ENCODE data around the gene SLC22A17. TPM values are rescaled to one million over a fixed set of nuclear protein-coding genes. Genes with fewer than 3 reads are reported as not detected.

SLC22A17 gene
- total and polyA plus RNA-seq, 2 of the 8 experiments (the other 6 are each of a cell fraction or from before 2014, with no cell fraction given), result 43.0 to 49.0 TPM

DNA sequence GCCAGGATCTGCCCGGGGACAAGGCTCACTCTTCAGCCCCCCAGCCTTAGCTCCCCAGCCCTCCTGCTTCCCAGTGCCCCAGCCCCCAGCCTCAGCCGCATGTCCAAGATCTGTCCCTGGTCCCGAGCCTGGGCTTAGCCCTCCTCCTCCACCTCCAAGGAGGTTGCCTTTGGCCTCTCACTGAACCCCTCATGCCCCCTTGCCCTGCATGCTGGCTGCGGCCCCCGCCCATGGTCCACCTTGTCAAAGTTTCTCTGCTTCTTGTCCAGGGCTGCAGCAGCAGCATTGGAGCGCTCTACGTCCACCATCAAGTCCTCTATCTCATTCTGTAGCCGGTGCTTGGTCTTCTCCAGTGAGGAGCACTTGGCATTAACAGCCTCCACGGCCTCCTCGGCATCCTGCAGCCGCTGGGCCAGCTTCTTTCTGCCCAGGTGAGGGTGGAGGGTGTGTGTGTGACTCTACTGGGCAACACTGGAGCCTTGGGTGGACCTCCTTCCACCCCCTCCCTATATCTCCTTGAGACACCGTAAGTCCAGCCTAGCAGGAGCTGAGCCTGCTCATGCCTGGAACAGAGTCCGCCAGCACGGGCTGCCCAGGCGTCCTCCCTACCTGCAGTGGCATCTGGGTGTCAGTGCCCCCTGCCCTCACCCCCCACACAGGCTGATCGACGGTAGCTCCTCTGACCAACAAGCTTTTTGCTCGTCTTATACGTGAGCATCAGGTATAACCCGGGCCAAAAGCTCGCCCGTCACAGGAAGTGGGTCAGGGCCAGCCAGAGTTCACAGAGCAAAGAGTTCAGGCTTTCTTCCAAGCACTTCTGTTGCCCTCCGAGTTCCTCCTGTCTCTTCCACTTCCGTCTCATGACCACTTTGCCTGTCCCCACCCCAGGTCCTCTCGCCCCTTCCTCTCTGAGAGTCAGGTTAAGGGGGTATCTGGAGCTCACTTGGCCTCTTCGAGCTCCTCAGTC is 35.5 kb upstream of the SLC22A17 start:
- Histone ChIP-seq H4K8ac (ENCODE audit: extremely low read depth, insufficient read depth, low read length) (no peak overlapping the region), H4K20me1 (replicated peaks in 1 of 2; ENCODE audit: control insufficient read depth in 1 of 2, insufficient read depth in 2 of 2, low read length in 2 of 2) (no peaks in the 10 kb centered on the region), H2BK120ac (replicated peaks; ENCODE audit: low read depth, low read length) (no peak overlapping the region), H4K91ac (replicated peaks; ENCODE audit: insufficient read length, low read length) (no peak overlapping the region), H3K79me2 (ENCODE audit: control insufficient read depth in 1 of 2, insufficient read depth in 2 of 2, low read length in 2 of 2) (no peaks in the 10 kb centered on the region), H3K4me2 (ENCODE audit: insufficient read depth in 1 of 2, low read depth in 2 of 2, low read length in 2 of 2) (no peak overlapping the region), H3K4me1 (replicated peaks in 1 of 4; ENCODE audit: control insufficient read depth in 3 of 4, insufficient read depth in 4 of 4, low read length in 3 of 4) (peaks cover 0 to 10% (median 0%) of the 10 kb centered on the region in 4 experiments; a peak in 1 of 7 replicates), H3K23me2 (ENCODE audit: low read depth, low read length) (no peaks in the 10 kb centered on the region; the same call in 1 of the 2 replicates), H3K4me3 (ENCODE audit: extremely low read depth in 1 of 4, insufficient read depth in 2 of 4, low read depth in 3 of 4, low read length in 4 of 4) (no peak overlapping the region), H2BK20ac (ENCODE audit: low read length) (no peak overlapping the region), H2AFZ (ENCODE audit: low read length) (no peak overlapping the region), H2BK5ac (ENCODE audit: low read depth, low read length) (no peak overlapping the region), H3K27me3 (replicated peaks in 1 of 4; ENCODE audit: control insufficient read depth in 3 of 4, extremely low read depth in 1 of 4, insufficient read depth in 3 of 4, low read length in 3 of 4) (no peaks in the 10 kb centered on the region; a peak in 3 of 7 replicates), H2BK12ac (ENCODE audit: low read depth, low read length) (peak overlapping the region; percentile 29; the same call in 1 of the 2 replicates), H4K5ac (ENCODE audit: insufficient read length, low read depth, low read length) (no peak overlapping the region), H3K23ac (ENCODE audit: insufficient read length) (no peak overlapping the region), H3K79me1 (ENCODE audit: low read depth, low read length) (no peaks in the 10 kb centered on the region), H2BK15ac (ENCODE audit: low read length) (no peak overlapping the region), H3K56ac (replicated peaks; ENCODE audit: insufficient read length, low read depth, low read length) (no peak overlapping the region), H3K14ac (ENCODE audit: insufficient read length) (no peak overlapping the region), H3K9ac (replicated peaks in 1 of 4; ENCODE audit: extremely low read depth in 1 of 4, low read depth in 3 of 4, low read length in 3 of 4) (no peak overlapping the region), H3K4ac (replicated peaks; ENCODE audit: insufficient read length, low read depth, low read length) (no peak overlapping the region), H3K18ac (ENCODE audit: extremely low read depth, low read length) (no peak overlapping the region), H3K36me3 (ENCODE audit: control insufficient read depth in 2 of 4, insufficient read depth in 4 of 4, low read length in 3 of 4) (no peaks in the 10 kb centered on the region), H3K9me3 (ENCODE audit: insufficient read depth in 2 of 2, low read depth in 1 of 2, low read length in 1 of 2) (no peaks in the 10 kb centered on the region), H3K27ac (ENCODE audit: low read depth, low read length) (no peak overlapping the region), H2AK5ac (ENCODE audit: low read depth, low read length) (no peak overlapping the region)
- ChIA-PET CTCF (ENCODE audit: partially characterized antibody) (interaction anchor here (0.8 to 4.0 kb wide), 10 partner anchors 9 to 292 kb away, joined by 3 to 30 read pairs (median 4); partner anchors contain the start of gene CMTM5), POLR2A (ENCODE audit: partially characterized antibody) (interaction anchor here (0.8 to 1.3 kb wide), 2 partner anchors 12 to 66 kb away, joined by 3 to 4 read pairs; no protein-coding TSS in a partner anchor)
- WGBS, 2 experiments (ENCODE audit: extremely low coverage in 1 of 2, insufficient coverage in 1 of 2, insufficient read length in 1 of 2, insufficient replicate concordance in 2 of 2, low coverage in 1 of 2, low lambda C conversion rate in 2 of 2, missing lambda C conversion rate in 1 of 2), result 92% methylated on average over 26 of the region's 26 CpGs; no CpG with 5 or more reads in 1 of the 2 experiments
- FAIRE-seq (no peak), DNase-seq (ENCODE audit: low read depth in 1 of 2, low spot score in 2 of 2) (no peak)
- TF ChIP-seq BRCA1 (IDR thresholded peaks at IDR 0.05; ENCODE audit: low read depth, low read length) (no peak), SAP30 (IDR thresholded peaks at IDR 0.05; ENCODE audit: insufficient read depth, insufficient replicate concordance, low read length) (no peak), SIX5 (IDR thresholded peaks at IDR 0.05; ENCODE audit: low read depth, low read length) (no peak), CHD2 (IDR thresholded peaks at IDR 0.05; ENCODE audit: low read length) (no peak), BCL11A (IDR thresholded peaks at IDR 0.05; ENCODE audit: low read depth in 2 of 2, low read length in 2 of 2) (no peak), NANOG (IDR thresholded peaks at IDR 0.05; ENCODE audit: insufficient read depth, low read depth, low read length, poor library complexity, severe bottlenecking) (no peak), TAF1 (IDR thresholded peaks at IDR 0.05; ENCODE audit: low read depth, low read length) (no peak), EZH2 (IDR thresholded peaks at IDR 0.05; ENCODE audit: low read depth, low read length, severe bottlenecking) (no peak), POLR2AphosphoS5 (IDR thresholded peaks at IDR 0.05; ENCODE audit: low read depth, low read length) (no peak)
- TF ChIP-seq, protein P1, sequence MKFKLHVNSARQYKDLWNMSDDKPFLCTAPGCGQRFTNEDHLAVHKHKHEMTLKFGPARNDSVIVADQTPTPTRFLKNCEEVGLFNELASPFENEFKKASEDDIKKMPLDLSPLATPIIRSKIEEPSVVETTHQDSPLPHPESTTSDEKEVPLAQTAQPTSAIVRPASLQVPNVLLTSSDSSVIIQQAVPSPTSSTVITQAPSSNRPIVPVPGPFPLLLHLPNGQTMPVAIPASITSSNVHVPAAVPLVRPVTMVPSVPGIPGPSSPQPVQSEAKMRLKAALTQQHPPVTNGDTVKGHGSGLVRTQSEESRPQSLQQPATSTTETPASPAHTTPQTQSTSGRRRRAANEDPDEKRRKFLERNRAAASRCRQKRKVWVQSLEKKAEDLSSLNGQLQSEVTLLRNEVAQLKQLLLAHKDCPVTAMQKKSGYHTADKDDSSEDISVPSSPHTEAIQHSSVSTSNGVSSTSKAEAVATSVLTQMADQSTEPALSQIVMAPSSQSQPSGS (IDR thresholded peaks at IDR 0.05; ENCODE audit: low read length), result no peak

All from H1 (cell line).